IPS-NIHi7 (cell line): ENCODE measurements around the gene RILPL2.
A peak's percentile ranks its signal among the peaks of the same experiment; 100 is the strongest.
"Not testable (repeated sequence)": the region's sequence is repeated elsewhere in the genome, so short reads cannot be mapped to it uniquely, and the experiment has no call there.

Source experiments
- DNase-seq: peaks from one replicate; pipeline ENCODE4 v3.0.0; 2012; ENCODE audit warnings: mixed read lengths; ENCODE audit errors: extremely low spot score

RILPL2 gene

DNA sequence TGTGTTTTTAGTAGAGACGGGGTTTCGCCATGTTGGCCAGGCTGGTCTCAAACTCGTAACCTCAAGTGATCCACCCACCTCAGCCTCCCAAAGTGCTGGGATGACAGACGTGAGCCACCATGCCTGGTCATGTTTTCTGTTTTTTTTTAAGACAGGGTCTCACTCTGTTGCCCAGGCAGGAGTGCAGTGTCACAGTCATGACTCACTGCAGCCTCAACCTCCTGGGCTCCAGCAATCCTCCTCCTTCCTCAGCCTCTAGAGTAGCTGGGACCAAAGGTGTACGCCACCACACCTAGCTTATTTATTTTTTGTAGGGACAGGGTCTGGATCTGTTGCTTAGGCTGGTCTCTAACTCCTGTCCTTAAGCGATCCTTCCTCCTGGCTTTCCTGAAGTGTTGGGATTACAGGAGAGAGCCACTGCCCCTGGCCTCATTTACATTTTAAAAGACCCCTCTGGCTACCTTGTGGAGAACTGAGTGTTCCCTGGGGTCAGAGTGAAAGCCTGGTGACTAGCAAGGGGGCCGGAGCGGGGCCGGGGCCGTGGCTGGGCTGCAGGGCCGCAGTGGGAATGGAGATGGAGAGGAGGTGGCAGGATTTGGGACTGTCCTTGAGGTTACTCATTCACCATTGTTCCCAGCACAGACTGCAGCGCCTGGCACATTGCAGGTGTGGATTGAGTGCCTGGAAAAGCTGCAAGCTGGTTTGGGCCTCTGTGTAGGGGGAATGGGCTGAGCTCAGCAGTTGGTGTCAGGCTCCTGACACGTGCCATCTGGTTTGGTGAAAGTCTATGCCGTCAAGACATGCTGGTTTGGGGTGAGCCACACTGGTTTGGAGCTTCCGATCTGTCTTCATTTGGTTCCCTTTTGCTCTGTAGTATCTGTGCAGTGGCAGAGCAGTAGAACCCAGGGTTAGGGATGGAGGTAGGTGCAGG lies 34.5 kb downstream of the RILPL2 start:
- peak; percentile 72 for DNase-seq

DNA sequence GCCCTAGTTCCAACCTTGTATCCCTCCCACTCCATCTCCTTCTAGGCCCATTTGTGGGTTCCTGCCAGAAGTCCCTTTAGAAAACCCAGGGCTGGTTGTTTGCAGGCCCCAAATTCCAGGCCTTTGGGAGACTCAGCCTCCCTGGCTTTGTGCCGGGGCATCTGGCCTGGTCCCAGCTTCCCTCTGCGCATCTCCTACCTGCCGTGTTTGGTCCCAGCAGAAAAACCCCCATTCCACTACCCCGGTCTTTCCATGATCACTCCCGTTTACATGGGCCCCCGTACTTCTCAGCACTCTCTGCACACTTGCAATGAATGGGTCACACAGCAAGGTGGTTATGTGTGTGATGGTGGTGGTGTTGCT lies 37.2 kb downstream of the RILPL2 start:
- no peak for DNase-seq

DNA sequence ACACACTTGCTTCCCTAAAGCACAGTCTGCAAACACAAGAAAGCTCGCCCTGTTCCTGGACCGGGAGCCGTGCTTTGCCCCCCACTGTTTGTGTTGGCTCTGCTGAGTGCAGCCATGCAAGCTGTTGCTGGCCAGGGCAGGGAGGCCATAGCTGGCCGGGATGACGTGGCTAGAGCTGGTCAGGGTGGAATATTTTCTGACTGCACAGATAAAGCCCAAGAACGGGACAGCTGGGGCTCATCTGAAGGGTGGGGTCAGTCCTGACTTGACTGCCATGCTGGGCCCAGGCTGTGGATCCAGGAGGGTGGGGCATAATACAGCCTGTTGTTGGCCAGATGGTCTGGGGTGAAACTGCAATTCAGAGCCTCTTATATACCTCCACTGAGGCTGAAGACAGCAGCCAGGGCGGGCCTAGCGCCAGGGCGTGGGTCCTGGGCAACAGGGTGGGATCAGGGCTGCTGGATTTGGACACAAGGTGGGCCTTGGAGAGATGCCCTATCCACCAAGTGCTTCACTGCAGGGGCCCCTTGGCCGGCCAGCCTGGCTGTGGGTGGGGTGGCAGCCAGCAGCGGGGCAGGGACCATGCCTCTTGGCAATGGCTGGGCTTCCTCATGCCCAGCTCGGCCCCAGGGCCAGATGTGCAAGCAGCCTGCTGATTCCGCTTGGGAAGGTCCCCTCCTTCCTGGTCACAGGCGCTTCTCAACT lies 37.8 kb downstream of the RILPL2 start:
- DNase-seq: no peak

DNA sequence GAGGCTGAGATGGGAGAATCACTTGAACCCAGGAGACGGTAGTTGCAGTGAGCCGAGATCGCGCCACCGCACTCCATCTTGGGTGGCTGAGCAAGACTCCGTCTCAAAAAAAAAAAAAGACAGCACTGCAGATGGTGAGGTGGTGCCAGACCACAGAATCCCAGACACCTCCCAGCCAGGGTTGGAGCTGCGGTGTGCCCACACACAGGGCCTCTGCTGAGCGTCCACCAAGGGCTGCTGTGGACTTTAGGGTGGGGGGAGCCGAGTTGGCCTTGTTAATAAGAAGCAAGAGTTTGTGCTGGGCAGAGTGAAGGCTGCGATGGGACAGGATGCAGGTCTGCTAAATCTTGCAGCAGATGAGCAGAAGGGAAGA lies 38.3 kb downstream of the RILPL2 start:
- no peak for DNase-seq

DNA sequence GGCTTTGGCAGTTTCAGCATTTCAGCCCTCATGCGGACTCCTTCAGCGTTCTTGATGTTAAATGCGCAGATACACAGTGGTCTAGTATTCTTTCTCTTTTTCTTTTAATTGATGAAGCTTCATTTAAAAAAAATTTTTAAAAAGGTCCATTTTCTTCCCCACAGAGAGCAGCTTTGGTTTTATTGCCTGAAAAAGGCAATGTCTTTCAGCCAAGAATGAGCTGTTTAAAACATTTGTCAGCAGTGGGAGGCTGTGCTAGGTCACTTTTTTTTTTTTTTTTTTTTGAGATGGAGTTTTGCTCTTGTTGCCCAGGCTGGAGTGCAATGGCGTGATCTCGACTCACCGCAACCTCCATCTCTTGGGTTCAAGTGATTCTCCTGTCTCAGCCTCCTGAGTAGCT lies 39.1 kb downstream of the RILPL2 start:
- no peak for DNase-seq

DNA sequence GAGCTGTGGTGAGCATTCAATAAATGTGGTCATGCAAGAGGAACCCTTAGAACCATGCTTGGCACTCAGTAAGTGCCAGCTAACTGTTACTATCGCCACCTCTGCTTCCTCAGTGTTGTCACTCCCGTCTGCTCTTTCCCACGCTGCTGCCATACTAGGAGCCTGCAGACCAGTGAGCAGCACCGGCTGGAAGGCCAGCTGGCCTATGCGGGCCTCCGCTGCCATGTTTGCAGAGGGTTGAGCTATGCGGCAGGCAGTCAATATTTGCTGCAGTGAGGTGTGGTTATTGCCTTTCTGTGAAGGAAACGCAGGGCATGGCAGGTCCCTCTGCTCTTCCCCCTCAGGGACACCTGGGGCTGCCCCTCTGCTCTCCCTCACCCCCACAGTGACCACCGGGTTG lies 39.5 kb downstream of the RILPL2 start:
- no peak for DNase-seq

DNA sequence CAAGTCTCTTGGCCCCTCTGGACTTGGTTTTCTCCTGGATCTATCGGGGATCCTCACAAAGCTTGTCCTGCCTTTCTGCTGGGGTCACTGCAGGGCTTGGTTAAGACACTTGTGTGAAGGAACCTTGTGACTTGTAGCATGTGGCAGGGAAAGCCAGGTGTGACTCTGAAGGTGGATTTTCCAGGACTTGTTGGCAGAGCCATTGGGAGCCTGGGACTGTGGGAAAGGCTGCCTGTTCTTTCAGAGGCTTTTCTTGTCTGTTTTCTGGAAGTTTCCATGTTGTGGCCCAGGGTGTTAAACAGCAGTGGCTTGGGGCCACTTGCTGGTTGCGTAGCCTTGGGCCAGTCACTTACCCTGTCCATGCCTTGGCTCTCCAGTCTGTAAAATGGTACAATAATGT lies 39.9 kb downstream of the RILPL2 start:
- no peak for DNase-seq

DNA sequence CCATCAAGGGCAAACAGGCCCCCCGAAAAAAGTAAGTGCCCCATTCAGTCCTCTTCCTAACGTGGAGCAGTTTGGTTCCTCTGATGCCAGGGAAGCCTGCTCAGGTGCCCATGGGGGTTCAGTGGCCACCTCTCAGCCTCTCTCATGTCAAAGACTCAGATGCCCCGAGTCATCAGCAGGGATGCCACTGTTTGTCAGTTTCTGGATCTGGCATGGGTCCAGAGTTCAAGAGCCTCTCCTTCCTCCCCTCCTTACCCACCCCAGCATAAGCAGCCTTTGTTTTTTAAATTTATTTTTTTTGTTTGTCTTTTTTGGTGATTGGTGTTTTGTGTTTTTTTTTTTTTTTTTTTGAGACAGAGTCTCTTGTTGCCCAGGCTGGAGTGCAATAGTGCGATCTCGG lies 41.2 kb downstream of the RILPL2 start:
- no peak for DNase-seq

DNA sequence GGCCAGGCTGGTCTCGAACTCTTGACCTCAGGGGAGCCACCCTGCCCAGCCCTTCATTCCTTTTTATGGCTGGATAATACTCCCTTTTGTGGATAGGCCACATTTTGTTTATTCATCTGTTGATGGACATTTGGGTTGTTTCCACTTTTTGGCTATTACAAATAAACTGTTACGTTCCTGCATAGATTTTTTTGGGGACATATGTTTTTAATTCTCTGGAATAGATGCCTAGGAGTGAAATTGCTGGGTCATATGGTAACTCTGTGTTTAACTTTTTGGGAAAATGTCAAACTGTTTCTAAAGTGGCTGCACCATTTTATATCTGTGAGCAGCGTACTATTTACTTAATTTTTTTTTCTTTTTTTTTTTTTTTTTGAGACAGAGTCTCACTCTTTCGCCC lies 42.7 kb downstream of the RILPL2 start:
- DNase-seq: no peak

DNA sequence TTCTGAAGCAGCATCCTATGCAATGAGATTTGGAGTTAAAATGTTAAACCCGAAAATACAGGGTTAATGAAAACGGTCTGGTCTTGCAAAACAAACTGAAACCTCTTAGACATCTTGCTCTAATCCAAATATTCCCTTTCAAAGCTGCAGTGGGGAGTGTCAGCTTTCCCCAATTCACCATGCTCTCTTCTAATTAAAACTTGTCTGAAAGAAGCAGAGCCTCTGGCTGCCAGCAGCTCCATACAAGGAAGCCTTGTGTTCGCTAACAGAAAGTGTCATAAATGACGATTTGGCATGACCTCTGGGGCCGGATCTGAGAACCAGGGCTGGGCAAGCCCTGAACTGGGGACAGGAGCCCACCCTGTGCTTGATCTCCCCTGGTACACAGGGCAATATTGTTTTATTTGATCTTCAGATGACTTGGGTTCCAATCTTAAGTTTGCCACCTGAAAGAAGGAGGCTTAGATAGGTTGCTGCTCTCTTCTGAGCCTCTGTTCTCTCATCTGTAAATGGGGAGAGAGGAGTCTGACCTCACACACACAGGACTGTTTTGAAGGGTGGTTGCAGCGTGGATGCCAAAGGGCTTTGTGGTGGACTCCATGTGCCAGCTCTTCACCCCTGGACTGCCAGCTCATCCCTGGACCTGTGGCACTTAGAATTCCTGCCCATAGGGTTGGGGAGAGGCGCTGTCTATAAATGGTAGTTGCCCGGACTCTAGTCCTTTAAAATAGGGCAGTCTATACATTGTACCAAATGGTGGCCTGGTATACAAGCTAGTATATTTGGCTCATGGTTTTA lies 44.7 kb downstream of the RILPL2 start:
- no peak for DNase-seq

DNA sequence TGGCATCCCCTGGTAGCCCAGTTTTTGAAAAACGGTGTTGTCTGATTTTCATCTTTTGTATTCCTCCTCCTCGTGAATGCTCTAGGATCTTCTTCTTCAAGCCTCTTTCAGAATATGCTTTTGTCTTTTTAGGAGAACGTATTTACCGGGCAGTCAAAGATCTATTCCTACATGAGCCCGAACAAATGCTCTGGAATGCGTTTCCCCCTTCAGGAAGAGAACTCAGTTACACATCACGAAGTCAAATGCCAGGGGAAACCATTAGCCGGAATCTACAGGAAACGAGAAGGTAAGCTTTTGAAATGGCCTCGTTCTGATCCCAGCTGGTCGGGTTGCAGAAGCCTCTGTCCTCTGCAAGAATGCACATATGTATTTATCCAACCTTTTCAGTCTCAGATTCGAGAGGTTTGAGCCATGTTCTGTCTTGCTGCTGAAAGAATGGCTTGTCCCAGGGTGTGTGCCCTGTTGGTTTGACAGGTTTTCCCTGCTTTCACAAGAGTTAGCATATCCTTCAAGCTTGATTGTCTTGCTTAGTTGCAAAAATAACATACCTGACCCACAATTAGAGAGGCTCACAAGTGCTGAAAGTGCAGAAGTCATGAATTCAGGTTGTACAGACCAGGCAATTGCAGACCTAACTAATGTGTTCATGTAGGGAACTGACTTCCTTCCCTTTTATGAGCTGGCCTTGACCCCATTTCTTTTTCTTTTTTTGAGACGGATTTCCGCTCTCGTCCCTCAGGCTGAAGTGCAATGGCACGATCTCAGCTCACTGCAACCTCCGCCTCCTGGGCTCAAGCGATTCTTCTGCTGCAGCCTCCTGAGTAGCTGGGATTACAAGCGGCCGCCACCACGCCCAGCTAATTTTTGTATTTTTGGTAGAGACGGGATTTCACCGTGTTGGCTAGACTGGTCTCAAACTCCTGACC lies 45.7 kb downstream of the RILPL2 start:
- no peak for DNase-seq

DNA sequence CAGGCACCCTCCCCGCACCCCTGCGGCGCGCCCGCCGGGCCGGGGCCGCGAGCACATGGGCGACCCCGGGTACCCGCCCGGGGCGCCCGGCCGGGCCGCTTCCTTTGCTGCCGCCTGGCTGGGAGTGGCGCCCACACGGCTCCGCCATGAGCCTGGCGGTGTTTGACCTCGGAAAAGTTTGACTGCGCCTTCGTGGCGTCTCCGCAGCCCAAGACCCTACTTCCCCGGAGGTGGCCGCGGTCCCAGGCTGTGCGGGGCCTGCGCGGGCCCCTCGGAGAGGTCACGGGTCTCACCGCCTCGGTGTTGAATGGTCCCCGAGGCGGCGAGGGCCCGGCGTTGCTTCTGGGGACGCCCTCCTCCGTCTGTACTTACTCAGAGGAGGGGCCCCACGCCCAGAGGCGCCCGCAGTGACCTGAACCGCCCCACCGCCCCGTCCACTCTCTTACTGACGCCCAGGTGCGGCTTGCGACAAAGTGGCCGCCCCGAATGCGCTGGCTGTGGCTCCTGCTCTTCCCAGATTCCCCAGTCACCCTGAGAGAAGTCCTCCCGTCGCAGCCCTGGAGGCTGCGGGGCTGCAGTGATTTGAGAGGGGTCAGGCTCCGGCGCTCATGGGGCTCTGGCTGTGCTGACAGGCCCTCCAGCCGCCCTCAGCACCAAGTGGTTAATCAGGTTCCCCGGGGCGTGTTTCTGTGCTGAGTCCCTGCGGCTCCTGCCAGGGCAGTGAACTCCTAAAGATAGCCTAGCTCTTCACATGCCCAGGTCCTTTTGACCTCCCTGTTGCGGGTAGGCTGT lies 46.7 kb downstream of the RILPL2 start:
- peak; percentile 60 for DNase-seq

DNA sequence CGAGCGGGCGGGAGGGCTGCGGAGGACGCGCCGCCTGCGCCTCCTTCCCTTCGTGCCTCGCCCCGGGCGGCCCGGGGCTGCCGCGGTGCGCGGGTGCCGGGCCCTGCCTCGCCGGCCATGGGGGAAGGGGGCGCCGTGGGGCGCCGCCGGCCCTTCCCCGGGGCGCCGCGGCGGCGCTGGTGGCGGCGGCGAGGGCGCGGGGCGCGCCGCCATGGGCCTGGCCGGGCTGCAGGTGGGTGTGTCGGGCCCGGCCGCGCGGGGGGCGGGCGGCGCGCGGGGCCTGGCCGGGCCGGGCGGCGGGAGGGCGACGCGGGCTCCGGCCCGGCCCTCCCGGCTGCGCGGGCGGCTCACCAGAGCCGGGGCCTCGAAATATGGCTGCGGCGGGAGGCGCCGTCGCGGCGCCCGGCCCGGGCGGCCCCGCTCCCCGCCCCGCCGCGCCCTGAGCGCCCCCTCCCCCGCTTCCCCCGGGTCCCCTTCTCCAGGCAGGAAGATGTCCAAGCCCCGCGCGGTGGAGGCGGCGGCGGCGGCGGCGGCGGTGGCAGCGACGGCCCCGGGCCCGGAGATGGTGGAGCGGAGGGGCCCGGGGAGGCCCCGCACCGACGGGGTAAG lies 47.4 kb downstream of the RILPL2 start:
- peak; percentile 40 for DNase-seq

DNA sequence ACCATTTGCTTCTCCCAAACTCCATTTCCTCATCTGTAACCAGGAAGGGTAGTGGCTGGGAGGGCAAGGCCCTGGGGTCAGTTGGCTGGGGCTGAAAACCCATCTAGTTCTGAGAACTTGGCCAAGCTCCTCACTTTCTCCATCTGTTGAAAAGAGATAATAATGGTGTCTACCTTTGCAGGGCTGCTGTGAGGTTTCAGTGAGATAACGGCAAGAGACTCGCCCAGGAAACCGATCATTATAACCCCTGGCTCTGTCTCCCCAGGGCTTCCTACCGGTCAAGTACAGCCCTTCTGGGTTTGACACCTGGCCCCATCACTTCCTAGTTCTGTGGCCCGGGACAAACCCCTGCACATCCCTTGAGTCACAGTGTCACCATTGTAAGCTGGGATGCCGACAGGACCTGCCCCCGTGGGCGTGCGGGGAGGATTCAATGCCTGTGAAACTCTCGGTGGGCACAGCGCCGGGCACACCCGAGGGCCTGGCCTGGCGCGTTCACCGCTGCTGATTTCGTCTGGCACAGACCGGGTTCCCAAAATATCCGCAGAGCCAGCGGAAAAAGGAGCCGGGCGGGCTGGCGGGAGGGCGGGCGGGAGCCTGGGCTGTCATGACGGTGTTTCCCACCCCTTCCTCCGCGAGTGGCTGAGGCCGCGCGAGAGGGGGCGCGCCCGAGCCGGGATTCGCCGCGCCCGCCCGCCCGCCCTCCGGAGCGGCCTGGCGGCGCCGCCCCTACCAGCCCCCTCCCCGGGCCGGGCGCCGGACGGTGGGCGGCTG lies 48.1 kb downstream of the RILPL2 start:
- peak; percentile 88 for DNase-seq

DNA sequence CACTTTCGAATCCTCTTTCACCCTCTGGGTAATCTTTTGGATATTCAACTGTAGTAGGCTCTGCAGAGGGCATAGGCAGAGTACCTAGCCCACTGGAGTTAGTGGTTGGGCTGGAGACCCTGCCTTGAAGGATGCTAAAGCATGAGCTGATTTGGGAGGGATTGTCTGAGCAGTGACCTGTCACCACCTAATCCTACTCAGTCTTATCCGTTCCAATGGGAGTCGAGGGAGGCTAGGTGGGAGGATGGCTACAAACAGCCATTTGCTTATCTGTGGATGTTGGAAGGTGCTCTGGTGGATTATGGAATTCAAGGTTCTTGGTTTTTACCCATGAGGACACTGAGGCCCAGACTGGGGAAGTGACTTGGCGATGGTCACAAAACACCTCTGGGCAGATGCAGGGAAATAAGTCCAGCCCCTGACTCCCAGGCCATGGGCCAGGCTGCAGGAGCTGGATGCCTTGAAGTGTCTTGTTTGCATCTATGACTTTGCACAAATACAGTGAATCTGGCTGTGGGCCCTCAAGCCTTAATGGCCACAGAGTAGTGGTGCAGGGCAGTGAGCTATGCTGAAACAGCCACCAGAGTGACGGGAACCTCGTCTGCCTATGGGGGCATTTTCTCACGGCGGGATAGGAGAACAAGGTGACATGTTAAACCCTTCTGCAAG lies 48.8 kb downstream of the RILPL2 start:
- DNase-seq: no peak

DNA sequence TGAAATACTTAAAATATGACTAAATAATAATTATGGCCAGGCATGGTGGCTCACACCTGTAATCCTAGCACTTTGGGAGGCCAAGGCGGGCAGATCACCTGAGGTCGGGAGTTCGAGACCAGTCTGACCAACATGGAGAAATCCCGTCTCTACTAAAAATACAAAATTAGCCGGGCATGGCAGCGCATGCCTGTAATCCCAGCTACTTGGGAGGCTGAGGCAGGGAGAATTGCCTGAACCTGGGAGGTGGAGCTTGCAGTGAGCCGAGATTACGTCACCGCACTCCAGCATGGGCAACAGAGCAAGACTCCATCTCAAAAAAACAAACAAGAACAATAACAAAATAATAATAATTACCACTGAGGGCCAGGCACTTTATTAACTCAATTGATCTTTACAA lies 50.9 kb downstream of the RILPL2 start:
- not testable (repeated sequence) for DNase-seq

DNA sequence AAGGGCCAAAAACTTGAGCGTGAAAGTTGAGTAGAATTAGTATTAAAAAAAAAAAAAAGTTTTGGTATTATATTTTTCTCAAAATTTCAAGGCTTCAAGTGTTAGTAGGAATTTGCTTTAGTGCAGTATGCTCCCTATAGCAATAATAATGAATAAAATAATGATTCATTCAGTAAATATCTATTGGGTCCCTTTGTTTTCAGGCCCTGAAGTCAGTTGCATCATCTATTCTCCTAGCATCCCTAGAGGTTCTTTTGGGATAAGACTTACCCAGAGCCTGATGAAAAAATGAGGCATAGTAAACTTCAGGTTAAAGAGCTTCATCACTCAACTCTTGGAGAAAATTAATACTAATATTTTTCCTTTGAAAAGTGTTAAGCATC lies 51.5 kb downstream of the RILPL2 start:
- DNase-seq: no peak

DNA sequence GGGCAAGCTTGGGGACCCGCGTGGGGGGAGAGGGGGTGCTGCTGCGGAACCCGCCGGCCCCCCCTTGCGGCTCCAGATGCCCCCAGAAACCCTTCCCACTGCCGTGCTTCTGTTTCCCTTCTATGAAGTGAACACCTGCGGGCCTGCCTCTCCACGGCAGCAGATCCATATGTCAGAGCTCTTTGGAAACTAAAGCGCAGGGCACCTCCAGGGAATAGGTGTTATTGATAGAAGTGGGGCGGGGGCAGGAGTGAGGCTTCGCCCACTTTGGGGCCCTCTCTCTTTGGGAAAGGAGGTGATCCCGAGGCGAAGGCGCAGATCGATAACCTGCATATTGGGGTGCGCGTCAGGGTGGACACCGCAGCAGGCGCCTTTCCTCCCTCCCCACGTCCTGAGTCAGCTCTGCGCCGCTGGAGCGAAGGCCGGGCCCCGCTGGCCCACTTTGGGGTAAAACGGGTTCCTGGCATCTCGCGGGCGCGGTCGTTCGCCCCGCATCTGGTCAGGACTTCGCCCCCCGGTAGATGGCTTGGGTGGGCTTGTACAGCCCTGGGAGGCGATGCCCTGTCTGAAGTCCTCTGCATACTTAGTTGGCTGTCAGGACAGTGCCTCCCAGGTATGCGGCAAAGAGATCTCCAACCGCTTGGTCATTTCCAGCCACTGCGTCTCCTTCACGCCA lies 52.0 kb downstream of the RILPL2 start:
- no peak for DNase-seq
